HepG2 (cell line): ENCODE measurements around the gene STIM2. TPM values are rescaled to one million over a fixed set of nuclear protein-coding genes. Genes with fewer than 3 reads are reported as not detected.

Source experiments
- ATAC-seq: fragments of 200-7000 bp; cut with Tn5 transposase; 3 replicates; pipeline ENCODE4 v1.9.1; 2020; ENCODE audit warnings: mild to moderate bottlenecking, moderate library complexity
- BruUV-seq: library from RNA; stranded (reverse); fragments of 400-500 nt; replicated peaks from 2 replicates; lab custom pipeline; 2021; lab: Mats Ljungman, UMichigan
- CTCF ChIA-PET: fragments of 300-600 bp; formaldehyde crosslinking; extraction: SDS; loops from one replicate; lab custom pipeline; 2021; ENCODE audit warnings: low total read pairs, inconsistent platforms, low intra/inter-chr PET ratio; lab: Yijun Ruan, JAX
- POLR2A ChIA-PET: fragments of 350-600 bp; sonication (Branson Sonifier 250); formaldehyde crosslinking; loops from one replicate; lab custom pipeline; 2020; ENCODE audit warnings: antibody characterized with exemption, inconsistent platforms; lab: Yijun Ruan, JAX
- DNase-seq: peaks from one replicate; pipeline ENCODE4 v3.0.0-alpha.2; 2015; ENCODE audit warnings: low spot score
- FAIRE-seq: peaks from 3 replicates; lab custom pipeline; 2011; peaks lifted over from hg19 to GRCh38; lab: Jason Lieb, UNC
- H2AFZ ChIP-seq: one replicate; pipeline ENCODE4 v1.6.1; 2011; ENCODE audit warnings: low read length, inconsistent platforms
- H3K27ac ChIP-seq: fragments of 300-600 bp; 3 replicates; pipeline ENCODE4 v1.8.0; 2011; ENCODE audit warnings: mixed run types, mild to moderate bottlenecking, mixed read lengths, low read length, inconsistent platforms; ENCODE audit not compliant: insufficient read depth; ENCODE audit errors: extremely low read length
- H3K27me3 ChIP-seq, 2 experiments: fragments of 200-600 bp in 1 of 2; 2 replicates in 1 of 2; 3 replicates in 1 of 2; pipeline versions ENCODE4 v1.6.0 to v1.8.0; 2011; ENCODE audit warnings: low read length in 2 of 2, mild to moderate bottlenecking in 2 of 2, moderate library complexity in 2 of 2, inconsistent platforms in 1 of 2; ENCODE audit not compliant: insufficient read depth in 2 of 2, control insufficient read depth in 1 of 2
- H3K36me3 ChIP-seq, 2 experiments: fragments of 200-600 bp in 1 of 2; replicated peaks in 1 of 2; 2 replicates in 1 of 2; 3 replicates in 1 of 2; pipeline versions ENCODE4 v1.5.1 to v1.8.0; 2011; ENCODE audit warnings: low read length in 2 of 2, inconsistent platforms in 1 of 2; ENCODE audit not compliant: insufficient read depth in 2 of 2, control insufficient read depth in 1 of 2
- H3K4me1 ChIP-seq: 2 replicates; pipeline ENCODE4 v1.5.1; 2012; ENCODE audit warnings: low read length, inconsistent platforms; ENCODE audit not compliant: insufficient read depth
- H3K4me2 ChIP-seq: 2 replicates; pipeline ENCODE4 v1.6.0; 2011; ENCODE audit warnings: low read depth, low read length, inconsistent platforms
- H3K4me3 ChIP-seq, 3 experiments: fragments of 200-600 bp in 1 of 3; sonication (generic), shearing (Covaris generic) in 1 of 3; replicated peaks in 1 of 3; 2 replicates each; pipeline ENCODE4 v1.5.1; 2011 to 2016; ENCODE audit warnings: low read length in 3 of 3, inconsistent platforms in 2 of 3, low read depth in 2 of 3, mild to moderate bottlenecking in 2 of 3, control low read depth in 1 of 3, mixed read lengths in 1 of 3; ENCODE audit not compliant: insufficient read depth in 1 of 3
- H3K79me2 ChIP-seq: one replicate; pipeline ENCODE4 v1.6.1; 2011; ENCODE audit warnings: low read length, inconsistent platforms; ENCODE audit not compliant: insufficient read depth
- H3K9ac ChIP-seq: 2 replicates; pipeline ENCODE4 v1.6.0; 2011; ENCODE audit warnings: mild to moderate bottlenecking, low read depth, low read length, inconsistent platforms; ENCODE audit not compliant: insufficient read depth
- H3K9me3 ChIP-seq: 2 replicates; pipeline ENCODE4 v1.5.1; 2012; ENCODE audit warnings: mild to moderate bottlenecking, low read length
- H4K20me1 ChIP-seq: 2 replicates; pipeline ENCODE4 v1.6.0; 2011; ENCODE audit warnings: inconsistent platforms, mild to moderate bottlenecking, low read length, moderate library complexity; ENCODE audit not compliant: insufficient read depth
- AKAP8 ChIP-seq: sonication (generic); formaldehyde crosslinking; IDR thresholded peaks from 2 replicates; pipeline ENCODE4 v1.5.1; 2020; ENCODE audit warnings: mild to moderate bottlenecking, missing genetic modification reagents
- FOXO4 ChIP-seq: sonication (generic); formaldehyde crosslinking; conservative IDR thresholded peaks from 2 replicates; pipeline ENCODE4 v1.8.1; 2023; ENCODE audit warnings: missing genetic modification reagents
- HMG20B ChIP-seq: conservative IDR thresholded peaks from 2 replicates; pipeline ENCODE4 v1.6.1; 2016; ENCODE audit warnings: missing genetic modification reagents, missing compliant biosample characterization
- KLF6 ChIP-seq: IDR thresholded peaks from 2 replicates; pipeline ENCODE4 v1.8.0; 2016; ENCODE audit warnings: missing biosample characterization, missing genetic modification reagents
- PATZ1 ChIP-seq: sonication (generic); formaldehyde crosslinking; IDR thresholded peaks from 2 replicates; pipeline ENCODE4 v1.4.0; 2020; ENCODE audit warnings: missing genetic modification reagents
- SMAD9 ChIP-seq: sonication (generic); formaldehyde crosslinking; IDR thresholded peaks from 2 replicates; pipeline ENCODE4 v1.5.1; 2020; ENCODE audit warnings: mild to moderate bottlenecking, missing genetic modification reagents
- TBX2 ChIP-seq: sonication (generic); formaldehyde crosslinking; IDR thresholded peaks from 2 replicates; pipeline ENCODE4 v1.5.0; 2020; ENCODE audit warnings: missing genetic modification reagents, mild to moderate bottlenecking, borderline replicate concordance
- TCF7 ChIP-seq: sonication (generic); IDR thresholded peaks from 2 replicates; pipeline ENCODE4 v1.6.1; 2016; ENCODE audit warnings: antibody characterized with exemption, low read depth
- ZFX ChIP-seq: sonication (generic); formaldehyde crosslinking; IDR thresholded peaks from 2 replicates; pipeline ENCODE4 v1.4.0; 2020; ENCODE audit warnings: mild to moderate bottlenecking, low read depth, missing genetic modification reagents, moderate library complexity
- ZNF512 ChIP-seq: sonication (generic); formaldehyde crosslinking; IDR thresholded peaks from 2 replicates; pipeline ENCODE4 v1.4.0; 2020; ENCODE audit warnings: mild to moderate bottlenecking, missing genetic modification reagents
- ZNF616 ChIP-seq: sonication (generic); formaldehyde crosslinking; IDR thresholded peaks from 2 replicates; pipeline ENCODE4 v1.5.0; 2020; ENCODE audit warnings: low read depth, mild to moderate bottlenecking, missing genetic modification reagents
- WGBS: methylation state at CpG from one replicate; pipeline ENCODE4 v1.1.6; 2017; ENCODE audit warnings: low lambda C conversion rate; 5-methylcytosine and 5-hydroxymethylcytosine counted together
- in situ Hi-C: cut with HindIII; loops from 2 replicates; pipeline ENCODE4 v1.10.0; 2017; ENCODE audit warnings: low pct_unique_long_range_greater_than_20kb; ENCODE audit not compliant: extremely low pct_ligation_motif_present
- intact Hi-C: fragments of 100-400 bp; cut with micrococcal nuclease; formaldehyde crosslinking; loops from one replicate; pipeline ENCODE4 v1.10.0; 2022; ENCODE audit not compliant: unreplicated experiment
- polyA plus RNA-seq, 8 experiments: library from polyadenylated mRNA; depleted of rRNA in 3 of 8; stranded (reverse) in 7 of 8; unstranded in 1 of 8; fragments of >200 nt; fragmentation: Illumina TruSeq in 4 of 8; extraction: Trizol in 4 of 8; gene quantifications; 2 replicates each; pipeline versions ENCODE4 v1.2.1 to v1.2.3, GENCODE V29; 2011 to 2016; ENCODE audit warnings: low read depth in 4 of 8, missing spikeins in 1 of 8, mixed read lengths in 1 of 8; ENCODE audit not compliant: insufficient read depth in 1 of 8
- total RNA-seq, 5 experiments: library from RNA; depleted of rRNA; stranded (reverse); fragments of >200 nt; fragmentation: Illumina TruSeq; extraction: Trizol; gene quantifications; 2 replicates each; pipeline ENCODE4 v1.2.3, GENCODE V29; 2016; ENCODE audit warnings: low read depth in 1 of 5

STIM2 gene
- total and polyA plus RNA-seq, 2 of the 13 experiments (the other 11 are each of a cell fraction or from before 2014, with no cell fraction given), result 19.3 to 19.4 TPM

GRCh38 chr4:26935397-26935796, 74.8 kb downstream of the STIM2 start:
- no peaks in the 10 kb centered on the region for H3K27me3 ChIP-seq
- TF ChIP-seq HMG20B (CRISPR knock-in tag), result no peak
- no peak for TF ChIP-seq PATZ1
- no peak for TF ChIP-seq ZNF616 (CRISPR knock-in tag)
- TF ChIP-seq ZNF512 (CRISPR knock-in tag), result no peak
- TF ChIP-seq KLF6 (CRISPR knock-in tag), result no peak
- TF ChIP-seq FOXO4 (CRISPR knock-in tag), result no peak
- no peak for TF ChIP-seq ZFX (CRISPR knock-in tag)
- no peak for TF ChIP-seq AKAP8
- TF ChIP-seq SMAD9 (CRISPR knock-in tag), result no peak
- no peak for TF ChIP-seq TBX2
- TF ChIP-seq TCF7, result no peak
- TF ChIP-seq, all 625 proteins: peak for 0
- in situ Hi-C loops, result no loop called here
- FAIRE-seq (no peak), DNase-seq (no peak), ATAC-seq (no peak)
- Histone ChIP-seq H3K4me2 (no peak overlapping the region), H2AFZ (no peak overlapping the region), H3K9me3 (no peaks in the 10 kb centered on the region), H3K4me3 (no peak overlapping the region), H3K79me2 (no peaks in the 10 kb centered on the region), H3K9ac (no peak overlapping the region), H3K4me1 (peaks cover 13% of the 10 kb centered on the region), H3K36me3 (no peaks in the 10 kb centered on the region), H4K20me1 (no peaks in the 10 kb centered on the region), H3K27ac (no peak overlapping the region)
- no TSS peak for BruUV-seq
- 100% methylated on average over 1 of the region's 1 CpG for WGBS
- ChIA-PET POLR2A (no interaction called here), CTCF (no interaction called here)
- intact Hi-C loops, result no loop called here
